GM19324 (cell line): ENCODE data around the gene SELENOH.
A peak's percentile ranks its signal among the peaks of the same experiment; 100 is the strongest.
"Not testable (repeated sequence)": the region's sequence is repeated elsewhere in the genome, so short reads cannot be mapped to it uniquely, and the experiment has no call there.

Source experiments
- ATAC-seq: cut with Tn5 transposase; IDR thresholded peaks from one replicate; pipeline ENCODE4 v1.9.1; 2021; ENCODE audit warnings: mild to moderate bottlenecking, moderate library complexity; ENCODE audit not compliant: unreplicated experiment, low FRiP score

The SELENOH gene

GRCh38 chr11:57741132-57742086, at the start of gene SELENOH:
Gene SELENOH (plus strand): TSS chr11:57741491. CDS start chr11:57741596, 105 bp downstream.
- ATAC-seq, result peak; percentile 93

- ATAC-seq, result no peak
Observed at GRCh38 chr11:57698843-57699365, 42.4 kb upstream of the SELENOH start.

GRCh38 chr11:57699813-57700212, 41.5 kb upstream of the SELENOH start:
- ATAC-seq, result no peak

GRCh38 chr11:57700425-57700824, 40.9 kb upstream of the SELENOH start:
- no peak for ATAC-seq

GRCh38 chr11:57703341-57703740, 38.0 kb upstream of the SELENOH start:
- no peak for ATAC-seq

DNA sequence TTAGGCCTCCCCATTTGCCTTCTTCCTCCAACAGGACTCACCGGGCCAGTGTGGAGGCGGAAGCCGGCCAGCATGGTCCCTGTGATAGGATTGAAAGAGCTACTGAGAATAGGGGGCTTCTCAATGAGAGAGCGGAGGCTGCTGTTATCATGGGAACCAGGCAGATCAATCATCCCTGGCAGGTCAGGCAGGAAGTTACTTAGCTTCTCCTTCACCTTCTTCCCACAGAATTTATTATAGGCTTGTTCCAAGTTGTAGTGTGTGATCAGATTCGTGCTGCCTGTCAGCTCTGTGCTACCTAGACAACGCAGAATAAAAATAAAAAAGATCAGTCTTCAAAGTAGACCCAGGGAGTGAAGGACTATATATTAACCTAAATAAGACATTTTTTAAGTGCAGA, 36.4 kb upstream of the SELENOH start:
- ATAC-seq, result no peak

DNA sequence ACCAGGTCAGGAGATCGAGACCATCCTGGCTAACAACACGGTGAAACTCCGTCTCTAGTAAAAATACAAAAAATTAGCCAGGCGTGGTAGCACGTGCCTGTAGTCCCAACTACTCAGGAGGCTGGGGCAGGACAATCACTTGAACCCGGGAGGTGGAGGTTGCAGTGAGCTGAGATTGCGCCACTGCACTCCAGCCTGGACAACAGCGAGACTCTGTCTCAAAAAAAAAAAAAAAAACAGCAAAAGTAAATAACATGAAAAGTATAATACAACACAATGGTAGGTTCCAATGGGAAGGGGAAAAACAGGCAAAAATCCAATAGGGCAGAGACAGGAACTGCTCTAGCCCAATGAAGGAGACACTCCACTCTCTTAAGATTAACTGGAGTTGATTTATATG, 35.9 kb upstream of the SELENOH start:
- ATAC-seq, result not testable (repeated sequence)

- no peak for ATAC-seq
Observed at GRCh38 chr11:57709802-57710367, 31.4 kb upstream of the SELENOH start.

DNA sequence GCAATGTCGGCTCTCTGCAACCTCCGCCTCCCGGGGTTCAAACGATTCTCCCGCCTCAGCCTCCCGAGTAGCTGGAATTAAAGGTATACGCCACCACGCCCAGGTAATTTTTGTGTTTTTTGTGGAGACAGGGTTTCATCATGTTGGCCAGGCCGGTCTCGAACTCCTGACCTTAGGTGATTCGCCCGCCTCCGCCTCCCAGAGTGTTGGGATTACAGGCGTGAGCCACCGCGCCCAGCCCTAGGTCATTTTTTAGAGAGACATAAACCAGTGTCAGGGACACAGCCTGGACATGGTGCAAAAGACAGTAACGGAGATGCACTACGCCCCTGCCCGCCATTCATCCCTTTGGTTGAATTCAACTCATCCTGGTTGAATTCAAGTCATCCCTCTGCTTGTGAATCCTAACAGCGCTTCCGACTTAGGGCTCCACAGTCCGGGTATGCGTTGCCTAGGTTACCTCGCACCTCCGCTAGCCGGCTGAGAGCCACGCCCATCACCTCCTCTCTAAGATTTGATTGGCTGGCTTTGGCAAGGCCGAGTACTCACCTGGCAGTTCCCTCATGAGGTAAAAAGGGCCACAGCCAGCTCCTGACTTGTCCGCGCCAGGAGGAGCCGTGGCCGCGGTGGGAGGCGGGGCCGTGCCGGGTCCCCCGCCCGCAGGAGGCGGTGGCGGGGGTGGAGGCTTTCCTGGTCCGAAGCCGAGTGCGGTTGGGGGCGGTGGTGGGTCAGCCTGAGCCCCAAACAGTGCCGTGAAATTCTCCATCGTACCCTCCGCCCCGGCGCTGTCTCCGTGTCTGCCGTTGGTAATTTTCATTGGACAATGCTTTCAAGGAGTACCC, 29.7 kb upstream of the SELENOH start, which contains the start of gene MED19:
MED19 (minus strand) TSS at position 802 of the 842 bp plus-strand sequence; CDS start at position 766, 36 bp downstream.
- ATAC-seq, result peak; percentile 44

DNA sequence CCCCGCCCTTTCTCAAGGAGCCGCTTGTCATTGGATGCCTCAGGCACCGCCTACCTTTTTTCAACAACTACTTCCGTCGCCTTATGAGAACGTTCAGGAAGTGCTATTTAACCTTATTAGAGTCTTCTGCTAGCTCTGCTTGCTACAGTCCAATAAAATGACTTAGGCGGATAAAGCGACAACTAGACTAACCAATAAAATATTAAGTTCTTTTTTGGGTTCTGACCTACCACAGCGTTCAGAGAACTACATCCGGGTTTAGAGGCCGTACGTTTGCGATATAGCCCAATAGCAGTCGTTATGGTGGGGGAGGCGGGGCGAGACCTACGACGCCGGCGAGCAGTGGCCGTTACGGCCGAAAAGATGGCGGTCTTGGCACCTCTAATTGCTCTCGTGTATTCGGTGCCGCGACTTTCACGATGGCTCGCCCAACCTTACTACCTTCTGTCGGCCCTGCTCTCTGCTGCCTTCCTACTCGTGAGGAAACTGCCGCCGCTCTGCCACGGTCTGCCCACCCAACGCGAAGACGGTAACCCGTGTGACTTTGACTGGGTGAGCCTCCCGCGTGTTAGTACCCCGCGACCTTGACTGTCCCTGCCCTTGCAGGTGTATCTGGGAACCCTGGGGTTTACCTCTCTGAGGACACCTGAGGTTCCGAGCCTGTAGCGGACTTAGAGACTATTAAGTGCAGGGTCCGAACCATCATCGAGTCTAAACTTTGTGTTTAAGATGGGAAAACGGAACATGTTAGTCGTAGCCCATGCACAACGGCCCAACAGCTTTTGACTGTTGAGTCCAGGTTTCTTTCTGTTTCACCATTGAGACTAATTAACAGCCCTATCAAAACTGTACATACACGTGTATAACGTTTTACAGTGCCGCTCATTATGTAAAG, 28.8 kb upstream of the SELENOH start, which contains the start of gene TMX2:
TMX2 (plus strand) TSS at position 338 of the 895 bp plus-strand sequence; CDS start at position 364, 26 bp downstream.
- ATAC-seq, result peak; percentile 95

DNA sequence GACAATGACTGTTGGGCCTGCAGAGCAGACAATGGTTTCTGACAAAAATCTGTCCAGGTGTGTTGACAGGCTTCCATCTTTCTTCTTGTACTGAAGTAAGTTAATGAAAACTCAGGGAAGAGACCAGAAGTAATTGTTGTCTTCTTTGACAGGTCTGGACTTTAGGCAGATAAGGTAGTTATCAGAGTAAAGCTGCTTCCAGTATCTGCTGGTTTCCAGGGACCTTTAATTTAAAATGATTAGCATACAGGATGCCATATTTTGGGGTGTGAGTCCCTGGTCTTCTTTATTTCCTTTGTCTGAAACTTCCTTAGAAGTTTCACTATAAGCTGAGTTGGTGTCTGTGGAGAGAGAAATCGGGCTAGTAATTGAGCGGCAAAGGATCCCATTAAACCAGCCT, 27.5 kb upstream of the SELENOH start:
- ATAC-seq, result no peak

GRCh38 chr11:57716726-57717125, 24.6 kb upstream of the SELENOH start:
- ATAC-seq, result not testable (repeated sequence)

DNA sequence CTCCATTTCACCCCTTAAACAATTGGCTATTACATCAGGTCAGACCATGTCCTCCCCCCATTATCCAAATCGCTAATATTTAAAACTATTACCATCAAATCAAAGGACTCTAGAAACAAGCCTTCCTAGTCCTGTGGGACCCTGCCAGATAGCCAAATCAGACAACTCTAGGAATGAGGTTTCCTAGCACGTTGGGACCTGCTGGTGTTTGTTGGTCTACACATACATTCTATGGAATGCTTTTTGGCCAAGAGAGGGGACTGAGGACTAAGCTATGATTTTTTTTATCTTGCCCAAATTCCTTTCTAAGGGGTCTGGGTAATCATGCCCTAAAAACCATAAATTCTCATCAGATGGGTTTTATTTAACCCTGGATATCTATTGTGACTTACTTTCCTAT, 14.1 kb upstream of the SELENOH start:
- no peak for ATAC-seq

GRCh38 chr11:57728829-57729228, 12.5 kb upstream of the SELENOH start:
- no peak for ATAC-seq

DNA sequence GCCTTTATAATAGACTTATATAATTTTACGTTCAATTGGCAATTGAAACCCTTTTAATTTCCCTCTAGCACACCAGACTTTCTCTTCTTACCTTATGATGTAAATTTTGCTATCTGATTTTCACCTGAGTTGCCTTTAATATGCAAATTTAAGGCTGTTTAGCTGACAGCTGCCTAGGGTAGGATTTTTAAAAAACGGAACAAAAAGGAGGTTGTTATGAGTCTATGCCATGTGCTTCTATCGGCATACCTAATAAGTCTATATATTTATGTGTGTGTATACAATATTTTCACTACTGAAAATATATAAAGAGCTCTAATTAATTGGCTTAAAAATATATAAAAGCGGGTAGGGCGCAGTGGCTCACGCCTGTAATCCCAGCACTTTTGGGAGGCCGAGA, 11.8 kb upstream of the SELENOH start:
- no peak for ATAC-seq

DNA sequence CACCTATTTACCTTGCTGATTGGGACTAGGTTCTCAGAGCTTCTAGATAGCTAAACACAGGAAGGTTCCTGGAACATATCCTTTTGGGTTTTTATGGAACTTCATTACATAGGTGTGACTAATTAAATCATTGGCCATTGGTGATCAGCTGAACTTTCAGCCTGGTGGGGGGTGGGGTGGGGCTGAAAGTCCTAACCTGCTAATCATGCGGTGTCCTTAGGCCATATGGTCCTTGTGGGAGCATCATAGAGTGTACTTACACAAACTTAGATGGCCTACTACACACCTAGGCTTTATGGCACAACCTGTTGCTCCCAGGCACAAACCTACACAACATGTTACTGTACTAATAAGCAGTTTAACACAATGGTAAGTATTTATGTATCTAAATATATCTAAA, 8.6 kb upstream of the SELENOH start:
- ATAC-seq, result no peak

DNA sequence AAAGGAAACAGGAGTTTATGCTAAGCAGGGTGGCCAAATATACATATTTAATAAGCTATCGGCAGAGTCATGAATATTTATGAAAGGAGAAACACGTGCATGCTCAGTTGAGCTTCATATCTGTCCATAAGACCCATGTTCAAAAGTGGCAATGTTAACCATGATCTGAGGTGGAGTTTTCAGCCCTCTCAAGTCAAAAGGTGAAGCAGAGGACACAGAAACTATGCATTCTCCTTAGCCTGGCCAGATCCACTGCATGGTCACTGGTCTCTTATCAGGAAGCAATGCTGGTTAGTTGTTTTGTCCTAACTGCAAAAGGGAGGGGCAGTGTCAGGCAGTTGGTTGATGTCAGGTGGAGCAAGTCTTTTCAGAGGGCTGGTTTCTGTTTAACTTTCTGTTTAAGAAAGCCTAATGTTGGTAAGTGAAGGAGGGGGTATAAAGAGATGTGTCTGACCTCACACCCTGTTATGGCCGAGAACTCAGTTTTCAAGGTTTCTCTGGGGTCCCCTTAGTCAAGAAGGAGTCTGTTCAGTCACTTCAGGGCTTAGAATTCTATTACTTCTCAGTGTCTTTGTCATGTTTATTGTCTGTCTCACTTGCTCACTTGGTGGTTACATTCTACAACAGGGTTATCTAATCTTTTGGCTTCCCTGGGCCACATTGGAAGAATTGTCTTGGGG, 5.5 kb upstream of the SELENOH start:
- ATAC-seq, result no peak

- ATAC-seq, result no peak
Observed at GRCh38 chr11:57742087-57742452, 779 bp downstream of the SELENOH start.

- no peak for ATAC-seq
Observed at GRCh38 chr11:57744357-57744756, 3.1 kb downstream of the SELENOH start.
